K562 (cell line): Measurements from ENCODE around the gene KCNK4. TPM values are rescaled to one million over a fixed set of nuclear protein-coding genes. Genes with fewer than 3 reads are reported as not detected.

Experiments used
- EGR1 ChIP-seq: fragments of 450-650 bp; conservative IDR thresholded peaks from 2 replicates; pipeline ENCODE4 v1.6.1; 2017; ENCODE audit warnings: mild to moderate bottlenecking
- POLR2A ChIP-seq: fragments of 450-650 bp; conservative IDR thresholded peaks from 2 replicates; pipeline ENCODE4 v1.6.1; 2016
- RCOR1 ChIP-seq, 2 experiments: IDR thresholded peaks; 2 replicates each; pipeline ENCODE4 v1.6.1; 2012; ENCODE audit warnings: low read depth in 2 of 2, low read length in 2 of 2, borderline replicate concordance in 1 of 2, improper control_type of control experiment in 1 of 2
- SPI1 ChIP-seq: IDR thresholded peaks from 2 replicates; pipeline ENCODE4 v1.6.1; 2011; ENCODE audit warnings: low read depth, low read length, control low read depth, borderline replicate concordance
- ZFX ChIP-seq: sonication (generic); formaldehyde crosslinking; IDR thresholded peaks from 2 replicates; pipeline ENCODE4 v1.8.0; 2022; ENCODE audit warnings: mild to moderate bottlenecking, missing genetic modification reagents, moderate library complexity
- polyA plus RNA-seq, 8 experiments: library from polyadenylated mRNA; depleted of rRNA in 4 of 8; stranded (reverse) in 5 of 8; unstranded in 3 of 8; fragments of >200 nt; fragmentation: Nextera tagmentation in 2 of 8; fragmentation: Illumina TruSeq in 1 of 8; extraction: Ambion mirVana in 2 of 8; extraction: Trizol in 1 of 8; gene quantifications; 2 replicates each; pipeline versions ENCODE4 v1.2.1 to v1.2.3, GENCODE V29; 2011 to 2014; ENCODE audit warnings: inconsistent platforms in 1 of 8, missing spikeins in 1 of 8
- total RNA-seq, 7 experiments: library from RNA; depleted of rRNA in 6 of 7; stranded (reverse); fragments of >200 nt in 6 of 7; fragmentation: Illumina TruSeq in 2 of 7; extraction: Trizol in 2 of 7; gene quantifications; 2 replicates each; pipeline versions ENCODE4 v1.2.1 to v1.2.3, GENCODE V29; 2011 to 2021; ENCODE audit warnings: low replicate concordance in 1 of 7
- TF ChIP-seq, protein P1 (sequence below): fragments of 450-650 bp; IDR thresholded peaks from 2 replicates; pipeline ENCODE4 v1.6.1; 2016; ENCODE audit warnings: mild to moderate bottlenecking, moderate library complexity

The KCNK4 gene
- total and polyA plus RNA-seq, 9 of the 15 experiments (the other 6 are each of a cell fraction or from before 2014, with no cell fraction given), result not detected

- TF ChIP-seq, protein P1, sequence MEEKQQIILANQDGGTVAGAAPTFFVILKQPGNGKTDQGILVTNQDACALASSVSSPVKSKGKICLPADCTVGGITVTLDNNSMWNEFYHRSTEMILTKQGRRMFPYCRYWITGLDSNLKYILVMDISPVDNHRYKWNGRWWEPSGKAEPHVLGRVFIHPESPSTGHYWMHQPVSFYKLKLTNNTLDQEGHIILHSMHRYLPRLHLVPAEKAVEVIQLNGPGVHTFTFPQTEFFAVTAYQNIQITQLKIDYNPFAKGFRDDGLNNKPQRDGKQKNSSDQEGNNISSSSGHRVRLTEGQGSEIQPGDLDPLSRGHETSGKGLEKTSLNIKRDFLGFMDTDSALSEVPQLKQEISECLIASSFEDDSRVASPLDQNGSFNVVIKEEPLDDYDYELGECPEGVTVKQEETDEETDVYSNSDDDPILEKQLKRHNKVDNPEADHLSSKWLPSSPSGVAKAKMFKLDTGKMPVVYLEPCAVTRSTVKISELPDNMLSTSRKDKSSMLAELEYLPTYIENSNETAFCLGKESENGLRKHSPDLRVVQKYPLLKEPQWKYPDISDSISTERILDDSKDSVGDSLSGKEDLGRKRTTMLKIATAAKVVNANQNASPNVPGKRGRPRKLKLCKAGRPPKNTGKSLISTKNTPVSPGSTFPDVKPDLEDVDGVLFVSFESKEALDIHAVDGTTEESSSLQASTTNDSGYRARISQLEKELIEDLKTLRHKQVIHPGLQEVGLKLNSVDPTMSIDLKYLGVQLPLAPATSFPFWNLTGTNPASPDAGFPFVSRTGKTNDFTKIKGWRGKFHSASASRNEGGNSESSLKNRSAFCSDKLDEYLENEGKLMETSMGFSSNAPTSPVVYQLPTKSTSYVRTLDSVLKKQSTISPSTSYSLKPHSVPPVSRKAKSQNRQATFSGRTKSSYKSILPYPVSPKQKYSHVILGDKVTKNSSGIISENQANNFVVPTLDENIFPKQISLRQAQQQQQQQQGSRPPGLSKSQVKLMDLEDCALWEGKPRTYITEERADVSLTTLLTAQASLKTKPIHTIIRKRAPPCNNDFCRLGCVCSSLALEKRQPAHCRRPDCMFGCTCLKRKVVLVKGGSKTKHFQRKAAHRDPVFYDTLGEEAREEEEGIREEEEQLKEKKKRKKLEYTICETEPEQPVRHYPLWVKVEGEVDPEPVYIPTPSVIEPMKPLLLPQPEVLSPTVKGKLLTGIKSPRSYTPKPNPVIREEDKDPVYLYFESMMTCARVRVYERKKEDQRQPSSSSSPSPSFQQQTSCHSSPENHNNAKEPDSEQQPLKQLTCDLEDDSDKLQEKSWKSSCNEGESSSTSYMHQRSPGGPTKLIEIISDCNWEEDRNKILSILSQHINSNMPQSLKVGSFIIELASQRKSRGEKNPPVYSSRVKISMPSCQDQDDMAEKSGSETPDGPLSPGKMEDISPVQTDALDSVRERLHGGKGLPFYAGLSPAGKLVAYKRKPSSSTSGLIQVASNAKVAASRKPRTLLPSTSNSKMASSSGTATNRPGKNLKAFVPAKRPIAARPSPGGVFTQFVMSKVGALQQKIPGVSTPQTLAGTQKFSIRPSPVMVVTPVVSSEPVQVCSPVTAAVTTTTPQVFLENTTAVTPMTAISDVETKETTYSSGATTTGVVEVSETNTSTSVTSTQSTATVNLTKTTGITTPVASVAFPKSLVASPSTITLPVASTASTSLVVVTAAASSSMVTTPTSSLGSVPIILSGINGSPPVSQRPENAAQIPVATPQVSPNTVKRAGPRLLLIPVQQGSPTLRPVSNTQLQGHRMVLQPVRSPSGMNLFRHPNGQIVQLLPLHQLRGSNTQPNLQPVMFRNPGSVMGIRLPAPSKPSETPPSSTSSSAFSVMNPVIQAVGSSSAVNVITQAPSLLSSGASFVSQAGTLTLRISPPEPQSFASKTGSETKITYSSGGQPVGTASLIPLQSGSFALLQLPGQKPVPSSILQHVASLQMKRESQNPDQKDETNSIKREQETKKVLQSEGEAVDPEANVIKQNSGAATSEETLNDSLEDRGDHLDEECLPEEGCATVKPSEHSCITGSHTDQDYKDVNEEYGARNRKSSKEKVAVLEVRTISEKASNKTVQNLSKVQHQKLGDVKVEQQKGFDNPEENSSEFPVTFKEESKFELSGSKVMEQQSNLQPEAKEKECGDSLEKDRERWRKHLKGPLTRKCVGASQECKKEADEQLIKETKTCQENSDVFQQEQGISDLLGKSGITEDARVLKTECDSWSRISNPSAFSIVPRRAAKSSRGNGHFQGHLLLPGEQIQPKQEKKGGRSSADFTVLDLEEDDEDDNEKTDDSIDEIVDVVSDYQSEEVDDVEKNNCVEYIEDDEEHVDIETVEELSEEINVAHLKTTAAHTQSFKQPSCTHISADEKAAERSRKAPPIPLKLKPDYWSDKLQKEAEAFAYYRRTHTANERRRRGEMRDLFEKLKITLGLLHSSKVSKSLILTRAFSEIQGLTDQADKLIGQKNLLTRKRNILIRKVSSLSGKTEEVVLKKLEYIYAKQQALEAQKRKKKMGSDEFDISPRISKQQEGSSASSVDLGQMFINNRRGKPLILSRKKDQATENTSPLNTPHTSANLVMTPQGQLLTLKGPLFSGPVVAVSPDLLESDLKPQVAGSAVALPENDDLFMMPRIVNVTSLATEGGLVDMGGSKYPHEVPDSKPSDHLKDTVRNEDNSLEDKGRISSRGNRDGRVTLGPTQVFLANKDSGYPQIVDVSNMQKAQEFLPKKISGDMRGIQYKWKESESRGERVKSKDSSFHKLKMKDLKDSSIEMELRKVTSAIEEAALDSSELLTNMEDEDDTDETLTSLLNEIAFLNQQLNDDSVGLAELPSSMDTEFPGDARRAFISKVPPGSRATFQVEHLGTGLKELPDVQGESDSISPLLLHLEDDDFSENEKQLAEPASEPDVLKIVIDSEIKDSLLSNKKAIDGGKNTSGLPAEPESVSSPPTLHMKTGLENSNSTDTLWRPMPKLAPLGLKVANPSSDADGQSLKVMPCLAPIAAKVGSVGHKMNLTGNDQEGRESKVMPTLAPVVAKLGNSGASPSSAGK, result peak; percentile 86; the same call in 1 of the 2 replicates
- TF ChIP-seq SPI1, result no peak
- peak; percentile 37; the same call in 1 of the 2 replicates for TF ChIP-seq EGR1
- TF ChIP-seq RCOR1 (IDR thresholded peaks at IDR 0.05; ENCODE audit: borderline replicate concordance in 1 of 2, low read depth in 2 of 2, low read length in 2 of 2), result peak in 1 of 2 experiments; percentile 52; a peak in 1 of 4 replicates
- TF ChIP-seq POLR2A, result peak; percentile 66
- TF ChIP-seq ZFX (CRISPR knock-in tag), result peak; percentile 99
These were observed 51.0 kb downstream of the KCNK4 start (continued) for GRCh38 chr11:64341851-64342791.
